NCI-H1048 (cell line): Measurements from ENCODE around the gene CEP57L1.
A peak's percentile ranks its signal among the peaks of the same experiment; 100 is the strongest.

Experiments used
- DNase-seq: peaks from one replicate; lab custom pipeline; 2025; lab: John Stamatoyannopoulos, UW

The CEP57L1 gene

GRCh38 chr6:109095036-109095834 lies at the start of gene CEP57L1:
Gene CEP57L1, plus strand, starts transcription at chr6:109095507. Its CDS starts 49,715 bp downstream, at chr6:109145222.
- peak; percentile 83 for DNase-seq

- no peak for DNase-seq
These were observed 47.1 kb upstream of the CEP57L1 start for GRCh38 chr6:109048176-109048575.

GRCh38 chr6:109048670-109049415 lies 46.5 kb upstream of the CEP57L1 start:
- DNase-seq: no peak

GRCh38 chr6:109050012-109050411 lies 45.3 kb upstream of the CEP57L1 start:
- no peak for DNase-seq

GRCh38 chr6:109050447-109051102 lies 44.7 kb upstream of the CEP57L1 start:
- no peak for DNase-seq

GRCh38 chr6:109051301-109052017 lies 43.8 kb upstream of the CEP57L1 start:
- DNase-seq: no peak

- no peak for DNase-seq
These were observed 43.2 kb upstream of the CEP57L1 start for GRCh38 chr6:109052018-109052651.

GRCh38 chr6:109052852-109053251 lies 42.5 kb upstream of the CEP57L1 start:
- no peak for DNase-seq

GRCh38 chr6:109053336-109053735 lies 42.0 kb upstream of the CEP57L1 start:
- no peak for DNase-seq

GRCh38 chr6:109055771-109056235 lies 39.5 kb upstream of the CEP57L1 start:
- no peak for DNase-seq

- no peak for DNase-seq
These were observed 38.6 kb upstream of the CEP57L1 start for GRCh38 chr6:109056661-109057060.

- DNase-seq: no peak
These were observed 36.7 kb upstream of the CEP57L1 start for GRCh38 chr6:109058620-109059019.

- DNase-seq: no peak
These were observed 36.2 kb upstream of the CEP57L1 start for GRCh38 chr6:109059153-109059552.

- DNase-seq: no peak
These were observed 35.7 kb upstream of the CEP57L1 start for GRCh38 chr6:109059571-109060021.

- DNase-seq: no peak
These were observed 34.7 kb upstream of the CEP57L1 start for GRCh38 chr6:109060571-109060970.

GRCh38 chr6:109062216-109062615 lies 33.1 kb upstream of the CEP57L1 start:
- DNase-seq: no peak

GRCh38 chr6:109062767-109063352 lies 32.4 kb upstream of the CEP57L1 start:
- no peak for DNase-seq

GRCh38 chr6:109069746-109070145 lies 25.6 kb upstream of the CEP57L1 start:
- no peak for DNase-seq

GRCh38 chr6:109071125-109071917 lies 24.0 kb upstream of the CEP57L1 start:
- no peak for DNase-seq
